CD1c-positive myeloid dendritic cell (primary cell): ENCODE measurements around the gene VIT.

ENCODE experiments used
- DNase-seq: peaks from one replicate; pipeline ENCODE4 v3.0.0-alpha.2; 2016; ENCODE audit errors: extremely low spot score

Gene VIT

DNA sequence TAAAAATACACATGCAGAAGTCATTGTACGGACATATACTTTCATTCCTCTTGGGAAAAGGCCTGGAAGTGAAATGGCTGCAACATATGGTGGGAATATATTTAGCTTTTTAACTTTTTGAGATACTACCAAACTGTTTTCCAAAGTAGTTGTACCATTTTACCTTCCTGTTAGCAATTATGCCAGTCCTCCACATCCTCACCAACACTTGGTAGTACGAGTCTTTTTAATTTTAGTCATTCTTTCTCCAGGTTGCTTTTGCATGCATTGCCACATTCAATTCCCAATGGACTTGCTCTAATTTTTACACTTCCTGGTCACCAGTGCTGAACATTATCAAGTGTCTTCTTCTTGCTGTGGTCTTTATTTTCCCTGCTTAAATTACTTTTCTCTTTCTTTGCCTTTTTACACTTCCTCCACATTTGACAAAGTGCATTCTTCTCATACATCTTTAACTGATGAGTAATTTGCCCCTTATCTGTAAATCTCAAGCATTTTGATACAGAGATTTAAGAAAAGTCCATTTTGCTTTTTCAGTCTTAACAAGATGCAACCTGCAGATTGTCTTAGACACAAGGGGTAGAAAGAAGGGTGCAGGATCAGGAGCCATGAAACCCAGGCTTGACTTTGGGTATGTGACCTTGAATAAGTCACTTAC, 14.5 kb downstream of the VIT start:
- DNase-seq = no peak

DNA sequence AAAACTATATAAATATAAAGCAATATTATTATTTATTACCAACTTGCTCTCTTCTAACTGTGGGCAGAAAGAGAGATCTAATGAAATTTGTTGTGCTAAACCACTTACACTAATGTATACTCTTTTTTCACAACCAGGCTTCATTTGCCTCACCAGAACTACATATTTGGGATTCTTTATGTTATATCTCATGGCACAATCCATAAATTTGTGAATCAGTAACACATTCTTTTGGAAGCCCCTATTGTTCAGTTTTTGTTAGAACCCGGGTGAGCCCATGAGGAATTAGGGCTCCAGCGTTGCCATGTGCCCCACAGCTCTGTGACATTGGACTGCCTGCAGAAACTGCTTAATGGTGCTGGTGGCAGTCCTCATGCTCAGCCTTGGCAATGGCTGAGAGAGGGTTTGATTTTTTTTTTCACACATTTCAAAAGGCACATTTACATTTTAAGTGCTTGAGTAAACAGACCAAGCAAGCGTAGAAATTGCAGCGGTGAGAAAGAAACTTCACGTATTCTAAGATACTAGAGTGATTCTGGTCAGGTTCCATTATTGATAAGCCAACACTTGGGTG, 15.3 kb downstream of the VIT start:
- no peak for DNase-seq

DNA sequence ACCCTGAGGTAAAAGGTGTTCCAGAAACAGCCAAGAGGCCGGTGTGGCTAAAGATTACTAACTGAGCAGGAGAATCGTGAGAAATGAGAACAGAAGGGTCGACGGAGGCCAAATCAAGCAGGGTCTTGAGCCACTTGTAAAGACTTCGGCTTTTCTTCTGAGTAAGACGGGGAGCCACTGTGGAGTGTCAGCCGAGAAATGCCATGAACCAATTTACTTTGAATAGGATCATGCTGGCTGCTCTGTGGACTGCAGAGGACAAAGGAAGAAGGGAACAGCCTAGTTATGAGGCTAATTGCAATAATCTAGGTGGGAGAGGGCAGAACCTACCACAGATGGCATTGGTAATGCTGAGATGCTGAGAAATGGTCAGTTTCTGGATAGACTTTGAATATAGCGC, 16.8 kb downstream of the VIT start:
- DNase-seq = no peak

- no peak for DNase-seq
Observed at GRCh38 chr2:36716111-36716510, 19.6 kb downstream of the VIT start.

GRCh38 chr2:36717603-36718266, 21.2 kb downstream of the VIT start:
- DNase-seq = no peak

- no peak for DNase-seq
Observed at GRCh38 chr2:36727550-36727949, 31.0 kb downstream of the VIT start.

- DNase-seq = no peak
Observed at GRCh38 chr2:36729067-36729466, 32.6 kb downstream of the VIT start.

DNA sequence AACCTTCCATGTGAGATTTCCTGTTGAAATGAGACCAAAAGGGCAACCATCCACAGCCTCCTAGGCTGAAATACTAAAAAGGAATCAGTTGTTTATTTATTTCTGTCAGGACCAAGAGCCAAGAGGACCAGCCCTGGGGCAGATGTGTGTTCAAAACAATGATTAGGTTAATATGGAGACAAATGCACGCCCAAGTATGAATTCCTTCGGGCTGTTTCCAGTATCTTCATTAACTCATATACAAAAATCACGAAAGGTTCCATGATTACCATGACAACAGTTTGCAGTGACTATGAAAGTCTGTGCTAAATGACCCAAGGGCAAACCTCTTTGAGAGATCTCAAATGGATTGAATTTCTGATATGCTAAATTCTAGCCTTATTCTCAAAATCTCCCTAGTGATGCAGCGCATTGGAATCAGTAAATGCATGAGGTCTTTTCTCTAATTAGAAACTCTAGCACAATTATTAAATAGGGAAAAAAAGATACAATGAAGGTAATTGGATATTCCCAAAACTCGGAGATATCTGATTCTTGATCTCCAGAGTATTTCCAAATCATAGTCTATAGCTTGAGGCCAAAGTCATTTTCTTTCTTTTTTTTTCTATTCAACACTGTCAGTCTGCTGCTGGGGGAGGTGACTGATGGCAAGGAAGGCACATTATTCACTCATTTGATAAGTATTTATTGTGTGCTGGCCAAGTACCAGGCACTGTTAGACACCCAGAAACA, 35.6 kb downstream of the VIT start:
- DNase-seq = no peak

DNA sequence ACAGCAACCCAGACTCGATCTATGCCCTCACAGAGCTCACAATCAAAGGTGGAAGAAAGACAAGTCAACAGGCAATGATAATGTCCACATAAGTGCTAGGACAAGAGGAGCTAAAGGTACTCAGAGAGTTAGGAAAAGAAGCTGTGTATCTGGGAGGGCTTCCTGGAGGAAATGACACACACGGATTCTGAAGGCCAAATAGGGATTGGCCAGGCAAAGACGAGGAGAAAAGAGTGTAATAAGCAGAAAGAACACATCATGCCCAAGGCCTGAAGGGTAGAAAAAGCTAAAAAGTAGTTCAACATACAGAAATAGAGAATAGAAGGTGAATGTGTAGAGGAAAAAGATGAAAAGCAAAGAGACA, 36.1 kb downstream of the VIT start:
- DNase-seq = no peak

DNA sequence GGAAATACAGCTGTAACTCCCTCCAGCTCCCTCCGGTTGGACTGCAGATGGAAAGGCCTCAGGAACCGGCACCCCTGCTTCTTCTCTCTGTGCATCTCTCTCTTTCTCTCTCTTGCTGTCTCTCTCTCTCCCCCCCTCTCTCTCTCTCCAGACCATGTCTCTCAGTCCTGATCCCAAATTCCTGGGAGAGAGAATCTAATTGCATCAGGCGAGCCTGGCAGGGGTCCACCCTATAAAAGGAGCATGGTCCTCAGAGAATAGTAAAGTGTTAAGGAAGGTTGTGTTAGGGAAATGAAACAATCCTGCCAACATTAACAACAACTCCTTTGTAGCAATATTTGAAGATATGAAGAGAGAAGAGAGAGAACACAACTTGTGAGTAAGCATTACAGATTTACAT, 36.7 kb downstream of the VIT start:
- DNase-seq = no peak

DNA sequence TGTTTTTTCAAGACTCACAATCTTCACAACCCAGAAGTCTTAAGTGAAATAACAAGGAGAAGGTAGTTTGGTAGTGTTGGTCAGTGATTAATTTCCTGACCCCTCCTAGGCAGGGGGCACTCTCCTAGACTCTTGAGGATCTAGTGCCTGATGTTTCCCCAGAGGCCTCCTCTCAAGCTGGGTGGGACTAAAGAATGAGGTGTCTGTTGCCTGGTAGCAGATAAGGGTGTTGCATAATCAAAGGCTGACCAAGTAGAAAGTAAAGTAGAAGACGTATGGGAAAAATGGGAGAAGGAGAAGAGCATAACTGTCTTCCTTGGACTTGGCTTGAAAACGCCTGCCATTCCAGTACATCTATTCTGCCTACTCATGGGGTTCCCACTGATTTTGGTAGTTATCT, 37.8 kb downstream of the VIT start:
- DNase-seq = no peak

GRCh38 chr2:36737131-36737750, 40.7 kb downstream of the VIT start:
- DNase-seq = no peak

- DNase-seq = no peak
Observed at GRCh38 chr2:36740061-36740460, 43.6 kb downstream of the VIT start.

GRCh38 chr2:36741188-36741837, 44.8 kb downstream of the VIT start:
- DNase-seq = no peak

GRCh38 chr2:36743954-36744353, 47.4 kb downstream of the VIT start:
- DNase-seq = no peak

DNA sequence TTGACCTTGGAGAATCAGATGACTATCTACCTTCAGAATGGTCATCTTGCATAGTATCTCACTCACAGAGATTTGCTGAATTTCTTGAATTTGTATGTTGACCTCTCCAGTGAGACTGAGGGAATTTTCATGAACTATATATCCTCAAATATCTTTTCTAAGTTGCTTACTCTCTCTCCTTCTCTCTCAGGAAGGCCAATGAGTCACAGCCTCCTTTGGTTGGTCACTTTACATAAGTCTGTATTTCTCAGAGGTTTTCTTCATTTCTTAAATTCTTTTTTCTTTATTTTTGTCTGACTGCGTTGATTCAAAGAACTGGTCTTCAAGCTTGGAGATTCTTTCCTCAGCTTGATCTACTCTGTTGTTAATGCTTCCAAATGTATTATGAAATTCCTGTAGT, 51.7 kb downstream of the VIT start:
- no peak for DNase-seq

- DNase-seq = no peak
Observed at GRCh38 chr2:36750101-36750500, 53.6 kb downstream of the VIT start.

GRCh38 chr2:36753706-36754221, 57.3 kb downstream of the VIT start:
- no peak for DNase-seq

- DNase-seq = no peak
Observed at GRCh38 chr2:36754578-36754977, 58.1 kb downstream of the VIT start.

GRCh38 chr2:36756438-36756837, 59.9 kb downstream of the VIT start:
- no peak for DNase-seq

DNA sequence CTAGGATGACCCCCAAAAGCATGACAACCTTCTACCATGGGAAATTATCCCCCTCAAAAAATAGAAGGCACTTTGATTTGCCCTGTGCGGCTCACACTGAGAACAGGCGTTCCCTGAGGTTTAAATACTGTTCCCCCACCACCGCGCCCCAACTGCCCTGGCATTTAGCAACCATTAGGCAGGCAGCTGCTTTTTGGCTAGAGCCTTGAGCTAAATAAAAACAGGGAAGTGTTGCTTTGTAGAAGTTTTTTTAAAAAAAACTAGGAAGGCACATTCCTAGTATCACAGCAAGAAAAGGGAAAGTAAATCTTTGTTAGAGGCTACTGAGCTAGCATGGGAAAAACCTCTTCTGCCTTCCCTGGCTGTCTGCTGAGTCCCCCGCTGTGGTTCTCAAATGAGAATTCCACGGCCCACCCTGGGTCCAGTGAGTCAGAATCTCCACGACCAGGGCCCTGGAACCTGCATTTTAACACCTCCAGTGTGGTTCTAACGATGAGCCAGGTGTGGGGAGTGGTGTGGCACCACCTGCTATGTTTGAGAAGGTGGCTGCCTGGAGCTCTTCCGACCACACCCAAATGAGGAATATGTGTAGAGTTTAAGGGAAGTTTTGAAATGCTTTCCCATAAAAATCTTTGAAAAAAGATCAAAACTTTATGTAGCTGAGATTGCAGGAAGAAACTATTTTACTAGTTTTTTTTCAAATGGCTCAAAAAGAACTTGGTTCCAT, 66.4 kb downstream of the VIT start:
- no peak for DNase-seq
